A549 (cell line): ENCODE results near the gene PDE4D. TPM values are rescaled to one million over a fixed set of nuclear protein-coding genes. Genes with fewer than 3 reads are reported as not detected.

Experiments used
- ATAC-seq, 2 experiments: fragments of 200-7000 bp in 1 of 2; fragments of >200 bp in 1 of 2; cut with Nextera tagmentation in 1 of 2; cut with Tn5 transposase in 1 of 2; 3 replicates each; pipeline versions ENCODE4 v1.8.0 to v1.9.1; 2018 to 2020; ENCODE audit warnings: mild to moderate bottlenecking in 1 of 2, moderate library complexity in 1 of 2
- CTCF ChIA-PET: fragments of 300-600 bp; sonication (Branson Sonifier 250); formaldehyde crosslinking; extraction: SDS; loops from one replicate; lab custom pipeline; 2021; ENCODE audit warnings: antibody characterized with exemption, inconsistent platforms; lab: Yijun Ruan, JAX
- POLR2A ChIA-PET: fragments of 350-600 bp; formaldehyde crosslinking; extraction: SDS; loops from one replicate; lab custom pipeline; 2021; ENCODE audit warnings: antibody characterized with exemption, inconsistent platforms; lab: Yijun Ruan, JAX
- DNase-seq, 2 experiments: peaks; one replicate each; pipeline versions ENCODE4 v3.0.0 to v3.0.0-alpha.2; 2011 to 2016; ENCODE audit warnings: low read depth in 1 of 2, low spot score in 1 of 2
- FAIRE-seq: peaks from 2 replicates; lab custom pipeline; 2011; peaks lifted over from hg19 to GRCh38; lab: Jason Lieb, UNC
- H3K27ac ChIP-seq, 2 experiments: fragments of >200 bp; sonication (Bioruptor Twin); formaldehyde crosslinking; 3 replicates each; pipeline ENCODE4 v1.5.1; 2016 to 2017
- H3K4me1 ChIP-seq: fragments of >200 bp; sonication (Bioruptor Twin); formaldehyde crosslinking; 3 replicates; pipeline ENCODE4 v1.6.1; 2016
- H3K4me2 ChIP-seq: fragments of >200 bp; sonication (Bioruptor Twin); formaldehyde crosslinking; 3 replicates; pipeline ENCODE4 v1.6.1; 2016
- H3K4me3 ChIP-seq: fragments of >200 bp; sonication (Bioruptor Twin); formaldehyde crosslinking; 3 replicates; pipeline ENCODE4 v1.5.1; 2016
- H3K9me3 ChIP-seq: fragments of >200 bp; sonication (Bioruptor Twin); formaldehyde crosslinking; 3 replicates; pipeline ENCODE4 v1.6.1; 2016
- BHLHE40 ChIP-seq: IDR thresholded peaks from 2 replicates; pipeline ENCODE4 v1.6.1; 2012; ENCODE audit warnings: low read depth, low read length, inconsistent platforms
- CBX2 ChIP-seq: fragments of 200-600 bp; sonication (generic); IDR thresholded peaks from 2 replicates; pipeline ENCODE4 v1.6.1; 2016; ENCODE audit warnings: low read depth, mild to moderate bottlenecking, borderline replicate concordance
- CBX8 ChIP-seq: fragments of 200-600 bp; sonication (generic); IDR thresholded peaks from 2 replicates; pipeline ENCODE4 v1.6.1; 2016
- EHF ChIP-seq: fragments of 250-450 bp; sonication (Bioruptor Pico); IDR thresholded peaks from 2 replicates; pipeline ENCODE4 v1.5.0; 2020; ENCODE audit warnings: mild to moderate bottlenecking
- EP300 ChIP-seq, 2 experiments: fragments of >200 bp; sonication (Bioruptor Twin); formaldehyde crosslinking; IDR thresholded peaks; 2 replicates in 1 of 2; 3 replicates in 1 of 2; pipeline ENCODE4 v1.6.1; 2016 to 2017
- ESRRA ChIP-seq: fragments of 150-350 bp; IDR thresholded peaks from 2 replicates; pipeline ENCODE4 v1.6.1; 2014; ENCODE audit warnings: mild to moderate bottlenecking, low read length, borderline replicate concordance
- GATA3 ChIP-seq: IDR thresholded peaks from 2 replicates; pipeline ENCODE4 v1.6.1; 2012; ENCODE audit warnings: borderline replicate concordance
- HDAC2 ChIP-seq: fragments of 200-600 bp; sonication (generic); IDR thresholded peaks from 2 replicates; pipeline ENCODE4 v1.6.1; 2016
- HOXA7 ChIP-seq: fragments of 250-450 bp; sonication (Bioruptor Pico); IDR thresholded peaks from 2 replicates; pipeline ENCODE4 v1.5.0; 2020; ENCODE audit warnings: mild to moderate bottlenecking, moderate library complexity
- JUN ChIP-seq, 2 experiments: fragments of >200 bp; sonication (Bioruptor Twin); formaldehyde crosslinking; IDR thresholded peaks; 2 replicates in 1 of 2; 3 replicates in 1 of 2; pipeline ENCODE4 v1.6.1; 2016 to 2017
- JUNB ChIP-seq: fragments of >200 bp; sonication (Bioruptor Twin); formaldehyde crosslinking; IDR thresholded peaks from 2 replicates; pipeline ENCODE4 v1.6.1; 2016
- KDM1A ChIP-seq: fragments of 200-600 bp; sonication (generic); IDR thresholded peaks from 2 replicates; pipeline ENCODE4 v1.6.1; 2016; ENCODE audit warnings: low read depth, mild to moderate bottlenecking
- MAFK ChIP-seq: fragments of 450-650 bp; IDR thresholded peaks from 2 replicates; pipeline ENCODE4 v1.6.1; 2014; ENCODE audit not compliant: partially characterized antibody
- NFE2L2 ChIP-seq: fragments of 150-350 bp; conservative IDR thresholded peaks from 2 replicates; pipeline ENCODE4 v1.6.1; 2014; ENCODE audit warnings: low read length
- PHF8 ChIP-seq: fragments of 200-600 bp; sonication (generic); IDR thresholded peaks from 2 replicates; pipeline ENCODE4 v1.6.1; 2016; ENCODE audit warnings: low read depth, mild to moderate bottlenecking, antibody characterized with exemption, moderate library complexity, borderline replicate concordance
- SREBF2 ChIP-seq: fragments of 450-650 bp; IDR thresholded peaks from 2 replicates; pipeline ENCODE4 v1.6.1; 2014; ENCODE audit warnings: mild to moderate bottlenecking, moderate library complexity
- TFCP2L1 ChIP-seq: fragments of 250-450 bp; sonication (Bioruptor Pico); IDR thresholded peaks from 2 replicates; pipeline ENCODE4 v1.5.0; 2021; ENCODE audit warnings: mild to moderate bottlenecking
- TP53 ChIP-seq: fragments of 250-450 bp; sonication (Bioruptor Pico); IDR thresholded peaks from 2 replicates; pipeline ENCODE4 v1.5.0; 2021; ENCODE audit warnings: mild to moderate bottlenecking, moderate library complexity
- ZC3H11A ChIP-seq: fragments of 450-650 bp; IDR thresholded peaks from 2 replicates; pipeline ENCODE4 v1.6.1; 2014; ENCODE audit warnings: antibody characterized with exemption, mild to moderate bottlenecking
- WGBS: methylation state at CpG from one replicate; pipeline ENCODE4 v1.1.6; 2017; ENCODE audit errors: missing lambda C conversion rate; 5-methylcytosine and 5-hydroxymethylcytosine counted together
- polyA plus RNA-seq, 4 experiments: library from polyadenylated mRNA; depleted of rRNA in 3 of 4; stranded (reverse); fragments of >200 nt; fragmentation: RNase III in 1 of 4; extraction: RNeasy Plus Mini Kit Qiagen cat#74134 plus additional on column Dnase treatment in 1 of 4; gene quantifications; 2 replicates in 3 of 4; 3 replicates in 1 of 4; pipeline ENCODE4 v1.2.3, GENCODE V29; 2011 to 2017
- TF ChIP-seq, protein P1 (sequence below): fragments of >200 bp; sonication (Bioruptor Twin); formaldehyde crosslinking; IDR thresholded peaks from 3 replicates; pipeline ENCODE4 v1.5.1; 2016
- TF ChIP-seq, protein P2 (sequence below): fragments of 250-450 bp; sonication (Bioruptor Pico); IDR thresholded peaks from 2 replicates; pipeline ENCODE4 v1.5.0; 2020; ENCODE audit warnings: low read depth, mild to moderate bottlenecking, moderate library complexity
- TF ChIP-seq, protein P3 (sequence below): fragments of 200-600 bp; sonication (generic); IDR thresholded peaks from 2 replicates; pipeline ENCODE4 v1.6.1; 2016; ENCODE audit warnings: antibody characterized with exemption, mild to moderate bottlenecking, moderate library complexity
- TF ChIP-seq, protein P4 (sequence below): IDR thresholded peaks from 2 replicates; pipeline ENCODE4 v1.6.1; 2012; ENCODE audit warnings: low read depth, borderline replicate concordance
- TF ChIP-seq, protein P5 (sequence below): fragments of 450-650 bp; IDR thresholded peaks from 2 replicates; pipeline ENCODE4 v1.6.1; 2014; ENCODE audit warnings: antibody characterized with exemption
- TF ChIP-seq, protein P6 (sequence below): fragments of >200 bp; sonication (Bioruptor Twin); formaldehyde crosslinking; IDR thresholded peaks from 3 replicates; pipeline ENCODE4 v1.6.1; 2016

Gene PDE4D
- polyA plus RNA-seq, 2 of the 4 experiments (the other 2 are of a cell fraction): 74.0 to 213 TPM

DNA sequence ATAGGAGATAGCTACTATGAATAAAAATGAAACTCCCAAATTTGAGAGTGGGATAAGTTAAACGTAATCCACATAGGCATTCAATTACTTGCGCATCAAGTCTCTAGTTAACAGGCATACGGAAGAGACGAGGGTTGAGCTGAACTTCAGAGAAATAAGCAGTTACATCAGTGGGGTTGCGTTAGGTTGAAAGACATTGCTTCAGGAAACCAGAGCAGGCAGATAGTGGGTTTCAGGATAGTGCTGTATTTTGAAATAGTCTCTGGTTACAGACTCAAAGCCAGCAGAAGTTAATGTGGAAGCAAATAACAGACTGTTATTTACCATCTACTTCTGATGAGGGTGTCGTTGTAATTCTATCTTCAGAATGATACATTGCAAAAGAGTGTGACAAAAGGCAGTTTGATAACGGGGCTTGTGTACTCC, 533.4 kb downstream of the PDE4D start (continued):
- TF ChIP-seq, protein P1, sequence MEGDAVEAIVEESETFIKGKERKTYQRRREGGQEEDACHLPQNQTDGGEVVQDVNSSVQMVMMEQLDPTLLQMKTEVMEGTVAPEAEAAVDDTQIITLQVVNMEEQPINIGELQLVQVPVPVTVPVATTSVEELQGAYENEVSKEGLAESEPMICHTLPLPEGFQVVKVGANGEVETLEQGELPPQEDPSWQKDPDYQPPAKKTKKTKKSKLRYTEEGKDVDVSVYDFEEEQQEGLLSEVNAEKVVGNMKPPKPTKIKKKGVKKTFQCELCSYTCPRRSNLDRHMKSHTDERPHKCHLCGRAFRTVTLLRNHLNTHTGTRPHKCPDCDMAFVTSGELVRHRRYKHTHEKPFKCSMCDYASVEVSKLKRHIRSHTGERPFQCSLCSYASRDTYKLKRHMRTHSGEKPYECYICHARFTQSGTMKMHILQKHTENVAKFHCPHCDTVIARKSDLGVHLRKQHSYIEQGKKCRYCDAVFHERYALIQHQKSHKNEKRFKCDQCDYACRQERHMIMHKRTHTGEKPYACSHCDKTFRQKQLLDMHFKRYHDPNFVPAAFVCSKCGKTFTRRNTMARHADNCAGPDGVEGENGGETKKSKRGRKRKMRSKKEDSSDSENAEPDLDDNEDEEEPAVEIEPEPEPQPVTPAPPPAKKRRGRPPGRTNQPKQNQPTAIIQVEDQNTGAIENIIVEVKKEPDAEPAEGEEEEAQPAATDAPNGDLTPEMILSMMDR: no peak
- TF ChIP-seq SREBF2 (no peak), BHLHE40 (no peak), HDAC2 (no peak), EP300 (IDR thresholded peaks at IDR 0.05) (peak; percentile 73 to 85; a peak in 3 of 5 replicates), HOXA7 (0 out of 2 replicates have a peak, but pooled peaks have one; percentile 49), KDM1A (no peak), EHF (CRISPR knock-in tag) (no peak; the same call in 1 of the 2 replicates), ESRRA (no peak), MAFK (no peak), CBX8 (no peak), NFE2L2 (no peak), TFCP2L1 (no peak), CBX2 (no peak), JUNB (no peak)
- TF ChIP-seq, protein P2, sequence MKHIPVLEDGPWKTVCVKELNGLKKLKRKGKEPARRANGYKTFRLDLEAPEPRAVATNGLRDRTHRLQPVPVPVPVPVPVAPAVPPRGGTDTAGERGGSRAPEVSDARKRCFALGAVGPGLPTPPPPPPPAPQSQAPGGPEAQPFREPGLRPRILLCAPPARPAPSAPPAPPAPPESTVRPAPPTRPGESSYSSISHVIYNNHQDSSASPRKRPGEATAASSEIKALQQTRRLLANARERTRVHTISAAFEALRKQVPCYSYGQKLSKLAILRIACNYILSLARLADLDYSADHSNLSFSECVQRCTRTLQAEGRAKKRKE (CRISPR knock-in tag): no peak
- TF ChIP-seq, protein P3, sequence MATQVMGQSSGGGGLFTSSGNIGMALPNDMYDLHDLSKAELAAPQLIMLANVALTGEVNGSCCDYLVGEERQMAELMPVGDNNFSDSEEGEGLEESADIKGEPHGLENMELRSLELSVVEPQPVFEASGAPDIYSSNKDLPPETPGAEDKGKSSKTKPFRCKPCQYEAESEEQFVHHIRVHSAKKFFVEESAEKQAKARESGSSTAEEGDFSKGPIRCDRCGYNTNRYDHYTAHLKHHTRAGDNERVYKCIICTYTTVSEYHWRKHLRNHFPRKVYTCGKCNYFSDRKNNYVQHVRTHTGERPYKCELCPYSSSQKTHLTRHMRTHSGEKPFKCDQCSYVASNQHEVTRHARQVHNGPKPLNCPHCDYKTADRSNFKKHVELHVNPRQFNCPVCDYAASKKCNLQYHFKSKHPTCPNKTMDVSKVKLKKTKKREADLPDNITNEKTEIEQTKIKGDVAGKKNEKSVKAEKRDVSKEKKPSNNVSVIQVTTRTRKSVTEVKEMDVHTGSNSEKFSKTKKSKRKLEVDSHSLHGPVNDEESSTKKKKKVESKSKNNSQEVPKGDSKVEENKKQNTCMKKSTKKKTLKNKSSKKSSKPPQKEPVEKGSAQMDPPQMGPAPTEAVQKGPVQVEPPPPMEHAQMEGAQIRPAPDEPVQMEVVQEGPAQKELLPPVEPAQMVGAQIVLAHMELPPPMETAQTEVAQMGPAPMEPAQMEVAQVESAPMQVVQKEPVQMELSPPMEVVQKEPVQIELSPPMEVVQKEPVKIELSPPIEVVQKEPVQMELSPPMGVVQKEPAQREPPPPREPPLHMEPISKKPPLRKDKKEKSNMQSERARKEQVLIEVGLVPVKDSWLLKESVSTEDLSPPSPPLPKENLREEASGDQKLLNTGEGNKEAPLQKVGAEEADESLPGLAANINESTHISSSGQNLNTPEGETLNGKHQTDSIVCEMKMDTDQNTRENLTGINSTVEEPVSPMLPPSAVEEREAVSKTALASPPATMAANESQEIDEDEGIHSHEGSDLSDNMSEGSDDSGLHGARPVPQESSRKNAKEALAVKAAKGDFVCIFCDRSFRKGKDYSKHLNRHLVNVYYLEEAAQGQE: no peak
- TF ChIP-seq, protein P4, sequence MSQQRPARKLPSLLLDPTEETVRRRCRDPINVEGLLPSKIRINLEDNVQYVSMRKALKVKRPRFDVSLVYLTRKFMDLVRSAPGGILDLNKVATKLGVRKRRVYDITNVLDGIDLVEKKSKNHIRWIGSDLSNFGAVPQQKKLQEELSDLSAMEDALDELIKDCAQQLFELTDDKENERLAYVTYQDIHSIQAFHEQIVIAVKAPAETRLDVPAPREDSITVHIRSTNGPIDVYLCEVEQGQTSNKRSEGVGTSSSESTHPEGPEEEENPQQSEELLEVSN: no peak
- TF ChIP-seq, protein P5, sequence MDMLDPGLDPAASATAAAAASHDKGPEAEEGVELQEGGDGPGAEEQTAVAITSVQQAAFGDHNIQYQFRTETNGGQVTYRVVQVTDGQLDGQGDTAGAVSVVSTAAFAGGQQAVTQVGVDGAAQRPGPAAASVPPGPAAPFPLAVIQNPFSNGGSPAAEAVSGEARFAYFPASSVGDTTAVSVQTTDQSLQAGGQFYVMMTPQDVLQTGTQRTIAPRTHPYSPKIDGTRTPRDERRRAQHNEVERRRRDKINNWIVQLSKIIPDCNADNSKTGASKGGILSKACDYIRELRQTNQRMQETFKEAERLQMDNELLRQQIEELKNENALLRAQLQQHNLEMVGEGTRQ: no peak

DNA sequence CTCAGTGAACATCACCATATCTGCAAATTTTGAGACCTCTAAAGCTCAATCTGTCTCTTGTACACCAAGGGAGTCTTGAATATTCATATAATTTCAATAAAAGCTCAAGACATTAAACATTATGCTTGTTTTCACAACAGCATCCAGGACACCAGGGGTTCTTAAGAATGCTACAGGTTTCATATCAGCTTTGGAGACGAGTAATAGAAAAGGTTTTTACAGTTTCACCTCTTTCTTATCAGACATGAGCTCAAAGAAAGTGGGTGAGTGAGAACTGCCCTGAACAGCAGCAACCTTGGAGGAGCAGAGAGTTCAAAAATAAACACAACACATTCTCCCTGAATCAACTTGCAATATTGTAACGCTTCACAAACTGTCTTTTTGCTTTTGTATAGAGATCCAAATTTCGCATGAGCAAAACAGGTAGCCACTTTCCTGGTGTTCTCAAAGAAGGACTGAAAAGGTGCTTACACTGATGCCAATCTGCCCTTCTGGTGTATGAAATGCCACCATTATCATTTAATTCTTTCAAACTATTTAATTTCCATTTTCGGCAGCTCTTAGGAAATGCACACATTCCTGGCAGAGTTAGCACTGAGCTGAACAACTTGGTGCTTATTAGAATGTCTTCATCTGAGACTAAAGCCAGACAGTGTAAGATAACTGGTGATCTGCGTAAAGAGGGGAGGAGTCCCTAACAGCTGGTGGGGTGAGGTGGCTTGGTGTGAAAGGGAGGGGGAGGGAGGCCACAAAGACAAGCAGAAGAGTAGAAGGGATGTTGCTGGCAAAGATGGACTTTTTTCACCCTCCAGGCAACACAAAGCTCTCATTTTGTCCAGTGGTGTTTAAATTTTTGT, 535.3 kb downstream of the PDE4D start:
- ChIA-PET CTCF (interaction anchor here (0.6 to 4.9 kb wide), 18 partner anchors 10 to 472 kb away, joined by 3 to 27 read pairs (median 4); no protein-coding TSS in a partner anchor), POLR2A (interaction anchor here (1.1 to 1.3 kb wide), 2 partner anchors 10 kb away, joined by 4 to 11 read pairs; no protein-coding TSS in a partner anchor)
- DNase-seq (peak in 1 of 2 experiments; percentile 90), ATAC-seq (peak; percentile 66 to 67), FAIRE-seq (peak; percentile 7)
- Histone ChIP-seq H3K27ac (peak overlapping the region; percentile 86 to 99), H3K4me3 (peak overlapping the region; percentile 0; the same call in 1 of the 3 replicates), H3K9me3 (no peaks in the 10 kb centered on the region), H3K4me2 (peak overlapping the region; percentile 76), H3K4me1 (peaks cover 95% of the 10 kb centered on the region)
- 6% methylated on average over 5 of the region's 5 CpGs for WGBS
- TF ChIP-seq TFCP2L1 (no peak), ZC3H11A (no peak), SREBF2 (no peak), GATA3 (peak; percentile 22; the same call in 1 of the 2 replicates), PHF8 (no peak), JUN (IDR thresholded peaks at IDR 0.05) (peak in 1 of 2 experiments; percentile 26; a peak in 3 of 5 replicates), TP53 (CRISPR knock-in tag) (no peak)
- TF ChIP-seq, protein P1: no peak
- TF ChIP-seq, protein P6, sequence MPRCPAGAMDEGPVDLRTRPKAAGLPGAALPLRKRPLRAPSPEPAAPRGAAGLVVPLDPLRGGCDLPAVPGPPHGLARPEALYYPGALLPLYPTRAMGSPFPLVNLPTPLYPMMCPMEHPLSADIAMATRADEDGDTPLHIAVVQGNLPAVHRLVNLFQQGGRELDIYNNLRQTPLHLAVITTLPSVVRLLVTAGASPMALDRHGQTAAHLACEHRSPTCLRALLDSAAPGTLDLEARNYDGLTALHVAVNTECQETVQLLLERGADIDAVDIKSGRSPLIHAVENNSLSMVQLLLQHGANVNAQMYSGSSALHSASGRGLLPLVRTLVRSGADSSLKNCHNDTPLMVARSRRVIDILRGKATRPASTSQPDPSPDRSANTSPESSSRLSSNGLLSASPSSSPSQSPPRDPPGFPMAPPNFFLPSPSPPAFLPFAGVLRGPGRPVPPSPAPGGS: no peak
- TF ChIP-seq, protein P4: 0 out of 2 replicates have a peak, but pooled peaks have one; percentile 19
